ENCODE data around the gene TLN1.

The TLN1 gene

GRCh38 chr9:35686222-35687203 lies 45.5 kb downstream of the TLN1 start:
- no peak for DNase-seq (ENCODE audit: low spot score)

GRCh38 chr9:35685506-35685905 lies 46.5 kb downstream of the TLN1 start:
- no peak for DNase-seq (ENCODE audit: low spot score)

GRCh38 chr9:35684921-35685320 lies 47.1 kb downstream of the TLN1 start:
- no peak for DNase-seq (ENCODE audit: low spot score)

GRCh38 chr9:35683323-35683722 lies 48.7 kb downstream of the TLN1 start:
- no peak for DNase-seq (ENCODE audit: low spot score)

- DNase-seq (ENCODE audit: low spot score), result no peak
These were observed 49.3 kb downstream of the TLN1 start for GRCh38 chr9:35682520-35683315.

GRCh38 chr9:35682051-35682450 lies 49.9 kb downstream of the TLN1 start:
- no peak for DNase-seq (ENCODE audit: low spot score)

GRCh38 chr9:35681341-35682002 lies 50.5 kb downstream of the TLN1 start:
- no peak for DNase-seq (ENCODE audit: low spot score)

GRCh38 chr9:35680331-35681105 lies 51.5 kb downstream of the TLN1 start:
- peak; percentile 50 for DNase-seq (ENCODE audit: low spot score)

GRCh38 chr9:35679766-35680330 lies 52.1 kb downstream of the TLN1 start:
- no peak for DNase-seq (ENCODE audit: low spot score)

- DNase-seq (ENCODE audit: low spot score), result no peak
These were observed 52.9 kb downstream of the TLN1 start for GRCh38 chr9:35679091-35679490.

GRCh38 chr9:35675732-35676392 lies 56.1 kb downstream of the TLN1 start:
- DNase-seq (ENCODE audit: low spot score), result peak; percentile 52

- DNase-seq (ENCODE audit: low spot score), result no peak
These were observed 56.8 kb downstream of the TLN1 start for GRCh38 chr9:35675204-35675603.

- DNase-seq (ENCODE audit: low spot score), result no peak
These were observed 58.0 kb downstream of the TLN1 start for GRCh38 chr9:35674025-35674361.

GRCh38 chr9:35673132-35674024 lies 58.6 kb downstream of the TLN1 start, which contains the start of gene CA9:
Gene CA9 (plus strand): TSS chr9:35673928. CDS start chr9:35673960, 32 bp downstream.
- no peak for DNase-seq (ENCODE audit: low spot score)

GRCh38 chr9:35669331-35670145 lies 62.5 kb downstream of the TLN1 start:
- DNase-seq (ENCODE audit: low spot score), result no peak

GRCh38 chr9:35667939-35668338 lies 64.1 kb downstream of the TLN1 start:
- DNase-seq (ENCODE audit: low spot score), result no peak

- no peak for DNase-seq (ENCODE audit: low spot score)
These were observed 65.4 kb downstream of the TLN1 start for GRCh38 chr9:35666549-35666948.

GRCh38 chr9:35666045-35666444 lies 66.0 kb downstream of the TLN1 start:
- DNase-seq (ENCODE audit: low spot score), result no peak

GRCh38 chr9:35665471-35665818 lies 66.5 kb downstream of the TLN1 start:
- DNase-seq (ENCODE audit: low spot score), result no peak
